Activated CD4-positive, alpha-beta T cell treated with anti-CD3 and anti-CD28 coated beads for 4 hours (primary cell): Measurements from ENCODE around the gene KCTD6.

ENCODE experiments used
- DNase-seq, 2 donors: peaks; one replicate each; pipeline ENCODE4 v3.0.0-alpha.2; 2020

Gene KCTD6

GRCh38 chr3:58487140-58487886 lies 4.6 kb upstream of the KCTD6 start:
- DNase-seq: no peak

- DNase-seq: no peak
These were observed 2.9 kb upstream of the KCTD6 start for GRCh38 chr3:58488967-58489366.

GRCh38 chr3:58490860-58491501 lies 915 bp upstream of the KCTD6 start:
- DNase-seq: no peak

- peak; percentile 12 to 14 for DNase-seq
These were observed 604 bp downstream of the KCTD6 start for GRCh38 chr3:58492494-58492905.

- DNase-seq: no peak
These were observed 2.2 kb downstream of the KCTD6 start for GRCh38 chr3:58494107-58494506.

GRCh38 chr3:58495101-58495500 lies 3.2 kb downstream of the KCTD6 start:
- no peak for DNase-seq

GRCh38 chr3:58496206-58496857 lies 4.4 kb downstream of the KCTD6 start:
- DNase-seq: no peak

- DNase-seq: no peak
These were observed 5.2 kb downstream of the KCTD6 start for GRCh38 chr3:58497097-58497496.

- DNase-seq: no peak
These were observed 11.0 kb downstream of the KCTD6 start for GRCh38 chr3:58502872-58503271.

GRCh38 chr3:58507356-58508078 lies 15.6 kb downstream of the KCTD6 start:
- no peak for DNase-seq

GRCh38 chr3:58508437-58508836 lies 16.5 kb downstream of the KCTD6 start:
- no peak for DNase-seq

GRCh38 chr3:58514405-58514804 lies 22.5 kb downstream of the KCTD6 start:
- no peak for DNase-seq

GRCh38 chr3:58518291-58518789 lies 26.4 kb downstream of the KCTD6 start:
- DNase-seq: no peak

- DNase-seq: no peak
These were observed 27.9 kb downstream of the KCTD6 start for GRCh38 chr3:58519668-58520402.

GRCh38 chr3:58520403-58521335 lies 28.8 kb downstream of the KCTD6 start:
- no peak for DNase-seq

- no peak for DNase-seq
These were observed 29.4 kb downstream of the KCTD6 start for GRCh38 chr3:58521336-58521670.

- no peak for DNase-seq
These were observed 30.2 kb downstream of the KCTD6 start for GRCh38 chr3:58521917-58522631.

GRCh38 chr3:58522759-58523425 lies 31.0 kb downstream of the KCTD6 start:
- no peak for DNase-seq

GRCh38 chr3:58524326-58524888 lies 32.5 kb downstream of the KCTD6 start:
- no peak for DNase-seq

GRCh38 chr3:58526515-58526957 lies 34.6 kb downstream of the KCTD6 start:
- DNase-seq: no peak
